ENCODE measurements around the gene NAP1L3. TPM values are rescaled to one million over a fixed set of nuclear protein-coding genes. Genes with fewer than 3 reads are reported as not detected.

Gene NAP1L3, protein sequence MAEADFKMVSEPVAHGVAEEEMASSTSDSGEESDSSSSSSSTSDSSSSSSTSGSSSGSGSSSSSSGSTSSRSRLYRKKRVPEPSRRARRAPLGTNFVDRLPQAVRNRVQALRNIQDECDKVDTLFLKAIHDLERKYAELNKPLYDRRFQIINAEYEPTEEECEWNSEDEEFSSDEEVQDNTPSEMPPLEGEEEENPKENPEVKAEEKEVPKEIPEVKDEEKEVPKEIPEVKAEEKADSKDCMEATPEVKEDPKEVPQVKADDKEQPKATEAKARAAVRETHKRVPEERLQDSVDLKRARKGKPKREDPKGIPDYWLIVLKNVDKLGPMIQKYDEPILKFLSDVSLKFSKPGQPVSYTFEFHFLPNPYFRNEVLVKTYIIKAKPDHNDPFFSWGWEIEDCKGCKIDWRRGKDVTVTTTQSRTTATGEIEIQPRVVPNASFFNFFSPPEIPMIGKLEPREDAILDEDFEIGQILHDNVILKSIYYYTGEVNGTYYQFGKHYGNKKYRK
- 1.1 and 1.4 TPM in 2 replicates for total RNA-seq

DNA sequence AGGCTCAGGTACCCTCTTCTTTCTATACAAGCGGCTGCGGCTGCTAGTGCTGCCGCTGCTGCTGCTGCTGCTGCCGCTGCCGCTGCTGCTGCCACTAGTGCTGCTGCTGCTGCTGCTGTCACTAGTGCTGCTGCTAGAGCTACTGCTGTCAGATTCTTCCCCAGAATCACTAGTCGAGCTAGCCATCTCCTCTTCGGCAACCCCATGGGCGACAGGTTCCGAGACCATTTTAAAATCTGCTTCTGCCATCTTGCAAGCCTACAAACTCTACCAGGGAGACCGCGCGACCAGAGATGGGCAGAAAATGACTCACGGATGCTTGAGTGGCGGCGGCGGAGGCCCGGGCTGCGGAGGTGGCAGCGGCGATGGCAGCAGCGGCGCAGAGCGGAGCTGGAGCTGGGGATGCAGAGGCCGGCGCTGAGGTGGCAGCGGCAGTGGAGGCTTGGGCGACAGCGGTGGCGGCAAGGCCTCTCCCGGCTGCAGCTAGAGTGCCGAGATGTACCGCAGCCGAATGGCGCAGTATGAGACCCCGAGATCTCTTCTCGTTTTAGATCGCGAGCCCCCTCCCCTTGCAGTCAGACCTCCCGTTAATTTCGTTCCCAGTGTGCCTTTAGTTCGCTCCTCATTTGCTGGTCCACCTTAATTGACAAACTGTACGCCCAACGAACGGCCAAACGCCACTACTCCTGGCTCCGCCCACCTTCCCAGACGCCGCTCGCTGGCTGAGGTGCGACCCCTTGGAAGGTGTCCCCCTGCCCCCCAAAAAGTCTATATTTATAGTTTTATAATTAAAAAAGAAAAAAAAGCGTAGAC is at the start of gene NAP1L3:
Gene NAP1L3, minus strand, starts transcription at position 523 of the 813 bp plus-strand sequence. Its CDS starts 274 bp downstream, at position 249.

DNA sequence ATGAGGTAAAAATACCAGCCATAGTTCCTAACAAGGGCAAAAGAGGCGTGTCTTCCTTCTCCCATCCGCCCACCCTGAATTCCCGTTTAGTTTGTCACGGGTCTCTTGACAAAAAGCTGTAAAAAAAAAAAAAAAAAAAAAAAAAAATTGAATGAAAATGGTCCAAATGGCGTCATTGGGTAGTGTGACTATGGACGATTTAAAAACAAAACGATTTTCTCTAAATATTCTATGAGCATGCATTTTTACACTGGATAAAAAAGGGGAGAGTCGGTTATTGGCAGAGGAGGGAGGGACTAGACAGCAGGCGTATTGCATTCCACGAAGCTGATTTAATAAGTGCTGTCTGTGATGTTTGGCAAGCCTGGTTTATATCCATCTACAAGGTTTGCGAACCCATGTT is 492 bp upstream of the NAP1L3 start, which contains the start of gene FAM133A:
Gene FAM133A, plus strand, starts transcription at position 338 of the 403 bp plus-strand sequence. CDS start 35,214 bp downstream, outside the sequence.

Other genes starting within 250 kb of the NAP1L3 start
- gene FAM133A, start 628 bp upstream of the NAP1L3 start, total RNA-seq, result not detected in 2 replicates